Chondrocyte (in vitro differentiated cells): ENCODE data around the gene PDZD2. TPM values are rescaled to one million over a fixed set of nuclear protein-coding genes. Genes with fewer than 3 reads are reported as not detected.

Experiments
- DNase-seq: peaks from one replicate; pipeline ENCODE4 v3.0.0; 2021; ENCODE audit warnings: mixed read lengths, low spot score
- H3K27ac Mint-ChIP-seq: one replicate; pipeline ENCODE4 v1.8.0; 2021; ENCODE audit warnings: mild to moderate bottlenecking, moderate library complexity, mixed read lengths; ENCODE audit not compliant: unreplicated experiment
- H3K27me3 Mint-ChIP-seq: 2 replicates; pipeline ENCODE4 v1.8.0; 2021; ENCODE audit warnings: low read depth, mixed read lengths
- H3K36me3 Mint-ChIP-seq: 2 replicates; pipeline ENCODE4 v1.8.0; 2021; ENCODE audit warnings: low read depth, mixed read lengths
- H3K4me1 Mint-ChIP-seq: 2 replicates; pipeline ENCODE4 v1.8.0; 2021; ENCODE audit warnings: low read depth, mild to moderate bottlenecking, mixed read lengths
- H3K4me3 Mint-ChIP-seq: one replicate; pipeline ENCODE4 v1.8.0; 2021; ENCODE audit warnings: mild to moderate bottlenecking, moderate library complexity, mixed read lengths; ENCODE audit not compliant: unreplicated experiment
- H3K9me3 Mint-ChIP-seq: 2 replicates; pipeline ENCODE4 v1.8.0; 2021; ENCODE audit warnings: low read depth, mixed read lengths
- CTCF ChIP-seq: fragments of 200-600 bp; sonication (generic); IDR thresholded peaks from 2 replicates; pipeline ENCODE4 v1.5.0; 2021; ENCODE audit warnings: antibody characterized with exemption, mild to moderate bottlenecking, moderate library complexity
- total RNA-seq: library from RNA; stranded (reverse); gene quantifications from 3 replicates; pipeline ENCODE4 v1.2.1, GENCODE V29; 2021

Gene PDZD2
- total RNA-seq, 1 donor from 2014 or later: 30.9 TPM

GRCh38 chr5:31798168-31798567 is 159.2 kb downstream of the PDZD2 start:
- TF ChIP-seq CTCF: no peak
- DNase-seq: no peak
- Mint-ChIP-seq H3K27ac (no peak overlapping the region), H3K9me3 (no peaks in the 10 kb centered on the region), H3K27me3 (peaks cover 38% of the 10 kb centered on the region), H3K4me1 (no peaks in the 10 kb centered on the region), H3K4me3 (no peak overlapping the region), H3K36me3 (no peaks in the 10 kb centered on the region)

- no peak for TF ChIP-seq CTCF
- peaks cover 45% of the 10 kb centered on the region for H3K27me3 Mint-ChIP-seq
- DNase-seq: no peak
- no peaks in the 10 kb centered on the region for H3K9me3 Mint-ChIP-seq
- H3K36me3 Mint-ChIP-seq: no peaks in the 10 kb centered on the region
- no peak overlapping the region for H3K4me3 Mint-ChIP-seq
- H3K4me1 Mint-ChIP-seq: no peaks in the 10 kb centered on the region
- H3K27ac Mint-ChIP-seq: no peak overlapping the region
Measured at GRCh38 chr5:31800351-31800750, 161.4 kb downstream of the PDZD2 start.

- Mint-ChIP-seq H3K27me3 (peaks cover 26% of the 10 kb centered on the region), H3K4me1 (no peaks in the 10 kb centered on the region), H3K4me3 (no peak overlapping the region), H3K9me3 (no peaks in the 10 kb centered on the region), H3K27ac (no peak overlapping the region), H3K36me3 (no peaks in the 10 kb centered on the region)
- DNase-seq: no peak
- TF ChIP-seq CTCF: no peak
Measured at GRCh38 chr5:31805785-31806400, 167.0 kb downstream of the PDZD2 start.

- no peak overlapping the region for H3K4me3 Mint-ChIP-seq
- DNase-seq: no peak
- peaks cover 19% of the 10 kb centered on the region for H3K27me3 Mint-ChIP-seq
- no peak overlapping the region for H3K27ac Mint-ChIP-seq
- peaks cover 4% of the 10 kb centered on the region for H3K4me1 Mint-ChIP-seq
- no peaks in the 10 kb centered on the region for H3K9me3 Mint-ChIP-seq
- H3K36me3 Mint-ChIP-seq: no peaks in the 10 kb centered on the region
- TF ChIP-seq CTCF: no peak
Measured at GRCh38 chr5:31806561-31806960, 167.6 kb downstream of the PDZD2 start.

- Mint-ChIP-seq H3K4me1 (peaks cover 4% of the 10 kb centered on the region), H3K4me3 (no peak overlapping the region), H3K36me3 (no peaks in the 10 kb centered on the region), H3K27me3 (peaks cover 10% of the 10 kb centered on the region), H3K9me3 (no peaks in the 10 kb centered on the region), H3K27ac (no peak overlapping the region)
- no peak for TF ChIP-seq CTCF
- no peak for DNase-seq
Measured at GRCh38 chr5:31807789-31808540, 169.0 kb downstream of the PDZD2 start.
